Gastrocnemius medialis (tissue), 4 donors: ENCODE results near the gene ITGAD. TPM values are rescaled to one million over a fixed set of nuclear protein-coding genes. Genes with fewer than 3 reads are reported as not detected.

Experiments used
- ATAC-seq, 2 donors: fragments of 150-250 bp; one replicate each; pipeline ENCODE4 v1.9.1; 2016
- DNase-seq, 2 donors: peaks; one replicate each; pipeline ENCODE4 v3.0.0-alpha.2; 2019
- H3K27ac ChIP-seq, 4 donors: fragments of 200-600 bp; sonication (generic); 1 replicate in 1 of 4; 2 replicates in 3 of 4; pipeline ENCODE4 v1.5.1; 2016 to 2018; ENCODE audit warnings: mild to moderate bottlenecking in 2 of 4, moderate library complexity in 1 of 4
- H3K27me3 ChIP-seq, 3 donors: fragments of 200-600 bp; sonication (generic) in 2 of 3; 1 replicate in 1 of 3; 2 replicates in 2 of 3; pipeline versions ENCODE4 v1.5.1 to v1.6.0; 2016 to 2019; ENCODE audit warnings: mild to moderate bottlenecking in 1 of 3, moderate library complexity in 1 of 3
- H3K36me3 ChIP-seq, 2 donors: fragments of 200-600 bp; sonication (generic) in 1 of 2; one replicate each; pipeline ENCODE4 v1.5.1; 2017 to 2018
- H3K4me1 ChIP-seq, 2 donors: fragments of 200-600 bp; sonication (generic) in 1 of 2; one replicate each; pipeline ENCODE4 v1.5.1; 2016 to 2017; ENCODE audit warnings: mild to moderate bottlenecking in 2 of 2
- H3K4me3 ChIP-seq, 4 donors: fragments of 200-600 bp; sonication (generic) in 3 of 4; 1 replicate in 1 of 4; 2 replicates in 3 of 4; pipeline ENCODE4 v1.5.1; 2016 to 2019; ENCODE audit warnings: mild to moderate bottlenecking in 2 of 4
- H3K9me3 ChIP-seq, 3 donors: fragments of 200-600 bp; sonication (generic) in 2 of 3; 1 replicate in 1 of 3; 2 replicates in 2 of 3; pipeline ENCODE4 v1.5.1; 2016 to 2019
- CTCF ChIP-seq, 5 experiments: fragments of 450-650 bp in 3 of 5; fragments of 200-600 bp in 2 of 5; sonication (generic) in 2 of 5; IDR thresholded peaks in 4 of 5; conservative IDR thresholded peaks in 1 of 5; 1 replicate in 4 of 5; 2 replicates in 1 of 5; pipeline ENCODE4 v1.5.1; 2016 to 2019; ENCODE audit warnings: antibody characterized with exemption in 5 of 5, mild to moderate bottlenecking in 3 of 5, moderate library complexity in 3 of 5
- POLR2A ChIP-seq, 2 donors: fragments of 450-650 bp; IDR thresholded peaks; one replicate each; pipeline ENCODE4 v1.6.1; 2017; ENCODE audit warnings: antibody characterized with exemption in 2 of 2, mild to moderate bottlenecking in 2 of 2, moderate library complexity in 2 of 2
- in situ Hi-C, 4 donors: fragments of 200-750 bp; cut with MboI; loops; one replicate each; pipeline versions ENCODE4 v1.15.0 to v1.8.0; 2017; ENCODE audit warnings: low sequenced_read_pairs in 4 of 4
- intact Hi-C: fragments of 100-400 bp; cut with DNase I; formaldehyde crosslinking; loops from one replicate; pipeline ENCODE4 v1.15.1; 2023; ENCODE audit warnings: low total_unique reads
- total RNA-seq, 4 donors: library from RNA; depleted of rRNA; stranded (reverse); fragments of >200 nt; gene quantifications; one replicate each; pipeline versions ENCODE4 v1.1.0 to v1.2.3, GENCODE V29; 2016

Gene ITGAD
- total RNA-seq, 4 donors from 2014 or later = not detected

- in situ Hi-C loops (loop anchor here in 1 of 4 donors (10.0 kb wide), 1 partner anchor 49 kb away; the partner anchor contains the start of gene RUSF1), intact Hi-C loops (loop anchor here (5.0 kb wide), 2 partner anchors 348 to 423 kb away; partner anchors contain the start of genes BCKDK and STX4)
- Histone ChIP-seq H3K9me3 (no peaks in the 10 kb centered on the region), H3K4me1 (peaks cover 74 to 76% of the 10 kb centered on the region in 2 donors), H3K4me3 (peak overlapping the region in 2 of 4 donors; percentile 11 to 18), H3K36me3 (no peaks in the 10 kb centered on the region), H3K27me3 (no peaks in the 10 kb centered on the region), H3K27ac (peak overlapping the region; percentile 90 to 99 (median 94))
- ATAC-seq (no peak), DNase-seq (peak in 1 of 2 donors; percentile 46)
- TF ChIP-seq CTCF (IDR thresholded peaks at IDR 0.05 in 4 of 5, conservative IDR thresholded peaks at IDR 0.05 in 1 of 5) = peak in 1 of 5 experiments; percentile 24
- TF ChIP-seq POLR2A (IDR thresholded peaks at IDR 0.05) = no peak
These were observed 62.6 kb downstream of the ITGAD start for GRCh38 chr16:31455601-31456314.

- DNase-seq = no peak
- ATAC-seq = no peak
- Histone ChIP-seq H3K4me1 (peaks cover 71 to 75% of the 10 kb centered on the region in 2 donors), H3K36me3 (peaks cover 0 to 5% of the 10 kb centered on the region in 2 donors), H3K27ac (peak overlapping the region; percentile 90 to 99 (median 94)), H3K27me3 (no peaks in the 10 kb centered on the region), H3K4me3 (peak overlapping the region; percentile 77 to 90 (median 86)), H3K9me3 (no peaks in the 10 kb centered on the region)
- no peak for TF ChIP-seq POLR2A (IDR thresholded peaks at IDR 0.05)
- no peak for TF ChIP-seq CTCF (IDR thresholded peaks at IDR 0.05 in 4 of 5, conservative IDR thresholded peaks at IDR 0.05 in 1 of 5)
- intact Hi-C loops (loop anchor here (5.0 kb wide), 2 partner anchors 350 to 425 kb away; partner anchors contain the start of genes BCKDK and STX4), in situ Hi-C loops (loop anchor here in 1 of 4 donors (10.0 kb wide), 1 partner anchor 48 kb away; the partner anchor contains the start of gene RUSF1)
These were observed 63.8 kb downstream of the ITGAD start for GRCh38 chr16:31456988-31457360.

GRCh38 chr16:31458073-31458843 lies 65.1 kb downstream of the ITGAD start:
- in situ Hi-C loops = loop anchor here in 1 of 4 donors (10.0 kb wide), 1 partner anchor 47 kb away; the partner anchor contains the start of gene RUSF1
- intact Hi-C loops = loop anchor here (2.0 to 5.0 kb wide), 5 partner anchors 51 to 759 kb away; partner anchors contain the start of genes BCKDK, RUSF1, SRCAP and STX4
- TF ChIP-seq CTCF (IDR thresholded peaks at IDR 0.05 in 4 of 5, conservative IDR thresholded peaks at IDR 0.05 in 1 of 5) (peak in 2 of 5 experiments; percentile 43 to 52), POLR2A (IDR thresholded peaks at IDR 0.05) (peak; percentile 67 to 72)
- Histone ChIP-seq H3K4me1 (peaks cover 59 to 62% of the 10 kb centered on the region in 2 donors), H3K27ac (peak overlapping the region; percentile 90 to 99 (median 94)), H3K36me3 (peaks cover 0 to 18% of the 10 kb centered on the region in 2 donors), H3K9me3 (no peaks in the 10 kb centered on the region), H3K4me3 (peak overlapping the region; percentile 77 to 90 (median 86)), H3K27me3 (no peaks in the 10 kb centered on the region)
- peak; percentile 5 to 12 for ATAC-seq
- DNase-seq = peak; percentile 75 to 89

- H3K27ac ChIP-seq = peak within 1 kb of the TSS; percentile 90 to 99 (median 94)
- DNase-seq = peak; percentile 97 to 98
- peak within 1 kb of the TSS; percentile 77 to 90 (median 86) for H3K4me3 ChIP-seq
- H3K27me3 ChIP-seq = no peaks in the 10 kb centered on the region
- H3K36me3 ChIP-seq = peaks cover 0 to 26% of the 10 kb centered on the region in 2 donors
- in situ Hi-C loops = loop anchor here in 1 of 4 donors (10.0 kb wide), 1 partner anchor 46 kb away; the partner anchor contains the start of gene RUSF1
- ATAC-seq = peak; percentile 78 to 82
- intact Hi-C loops = loop anchor here (1.0 to 5.0 kb wide), 7 partner anchors 31 to 760 kb away; partner anchors contain the start of genes BCKDK, COX6A2, RUSF1 and SETD1A
- peaks cover 53 to 57% of the 10 kb centered on the region in 2 donors for H3K4me1 ChIP-seq
- TF ChIP-seq POLR2A (IDR thresholded peaks at IDR 0.05) (peak; percentile 93 to 97), CTCF (IDR thresholded peaks at IDR 0.05 in 4 of 5, conservative IDR thresholded peaks at IDR 0.05 in 1 of 5) (peak; percentile 33 to 80 (median 74))
- no peaks in the 10 kb centered on the region for H3K9me3 ChIP-seq
These were observed 65.9 kb downstream of the ITGAD start, which contains the start of gene ARMC5 for GRCh38 chr16:31458844-31459686. Gene ARMC5, plus strand, starts transcription at chr16:31459501. Its CDS starts 24 bp downstream, at chr16:31459525.
